Measurements from ENCODE around the gene FANCB. TPM values are rescaled to one million over a fixed set of nuclear protein-coding genes. Genes with fewer than 3 reads are reported as not detected.

FANCB gene
- total and polyA plus RNA-seq, 9 of the 15 experiments (the other 6 are each of a cell fraction or from before 2014, with no cell fraction given), result 6.5 to 21.3 (median 14.6) TPM

DNA sequence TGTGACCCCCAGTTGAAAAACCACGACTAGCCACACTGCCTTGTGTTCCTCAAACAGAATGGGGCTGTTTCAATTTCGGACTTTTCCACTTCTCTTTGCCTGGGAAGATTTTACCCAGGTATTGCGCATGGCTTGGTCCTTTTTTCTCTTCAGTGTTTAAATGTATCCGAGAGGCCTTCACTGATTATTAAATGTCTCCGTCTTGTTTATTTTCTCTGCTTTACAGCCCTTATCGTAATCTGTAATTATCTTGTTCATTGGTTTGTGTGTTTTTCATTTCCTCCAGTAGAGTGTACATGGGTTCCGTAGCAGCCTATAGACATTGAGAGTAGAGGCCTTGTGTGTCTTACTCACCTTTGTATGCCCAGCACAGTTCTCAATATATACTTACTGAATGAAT is 2.8 kb upstream of the FANCB start:
- no peaks in the 10 kb centered on the region for H3K27me3 ChIP-seq (ENCODE audit: control insufficient read depth in 2 of 2, insufficient read depth in 2 of 2, low read length in 2 of 2)
- H3K4me2 ChIP-seq (ENCODE audit: insufficient read depth, low read length), result no peak overlapping the region
- TF ChIP-seq POLR3A (IDR thresholded peaks at IDR 0.05; ENCODE audit: borderline replicate concordance, extremely low read depth, insufficient read depth, insufficient read length) (no peak), XRCC5 (IDR thresholded peaks at IDR 0.05; ENCODE audit: low read depth, low read length) (no peak), ZNF24 (IDR thresholded peaks at IDR 0.05) (no peak), ZFP30 (CRISPR knock-in tag; IDR thresholded peaks at IDR 0.05; ENCODE audit: borderline replicate concordance) (no peak), CREB1 (IDR thresholded peaks at IDR 0.05) (no peak), CREB1 (CRISPR knock-in tag; IDR thresholded peaks at IDR 0.05) (no peak), ILK (tag; IDR thresholded peaks at IDR 0.05; ENCODE audit: borderline replicate concordance, low read depth) (no peak), FOXK2 (conservative IDR thresholded peaks at IDR 0.05 in 1 of 2, IDR thresholded peaks at IDR 0.05 in 1 of 2; ENCODE audit: low read depth in 2 of 2) (no peak), GTF2A2 (tag; IDR thresholded peaks at IDR 0.05) (no peak), ZNF778 (CRISPR knock-in tag; IDR thresholded peaks at IDR 0.05) (no peak), MCM5 (IDR thresholded peaks at IDR 0.05; ENCODE audit: low read depth) (no peak), NEUROD1 (IDR thresholded peaks at IDR 0.05; ENCODE audit: borderline replicate concordance, low read depth, low read length, partially characterized antibody) (no peak), XRCC3 (IDR thresholded peaks at IDR 0.05) (no peak), HNRNPL (IDR thresholded peaks at IDR 0.05; ENCODE audit: low read depth, low read length) (no peak)
- TF ChIP-seq, protein P1, sequence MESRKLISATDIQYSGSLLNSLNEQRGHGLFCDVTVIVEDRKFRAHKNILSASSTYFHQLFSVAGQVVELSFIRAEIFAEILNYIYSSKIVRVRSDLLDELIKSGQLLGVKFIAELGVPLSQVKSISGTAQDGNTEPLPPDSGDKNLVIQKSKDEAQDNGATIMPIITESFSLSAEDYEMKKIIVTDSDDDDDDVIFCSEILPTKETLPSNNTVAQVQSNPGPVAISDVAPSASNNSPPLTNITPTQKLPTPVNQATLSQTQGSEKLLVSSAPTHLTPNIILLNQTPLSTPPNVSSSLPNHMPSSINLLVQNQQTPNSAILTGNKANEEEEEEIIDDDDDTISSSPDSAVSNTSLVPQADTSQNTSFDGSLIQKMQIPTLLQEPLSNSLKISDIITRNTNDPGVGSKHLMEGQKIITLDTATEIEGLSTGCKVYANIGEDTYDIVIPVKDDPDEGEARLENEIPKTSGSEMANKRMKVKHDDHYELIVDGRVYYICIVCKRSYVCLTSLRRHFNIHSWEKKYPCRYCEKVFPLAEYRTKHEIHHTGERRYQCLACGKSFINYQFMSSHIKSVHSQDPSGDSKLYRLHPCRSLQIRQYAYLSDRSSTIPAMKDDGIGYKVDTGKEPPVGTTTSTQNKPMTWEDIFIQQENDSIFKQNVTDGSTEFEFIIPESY (CRISPR knock-in tag; IDR thresholded peaks at IDR 0.05), result no peak
- TF ChIP-seq, protein P2, sequence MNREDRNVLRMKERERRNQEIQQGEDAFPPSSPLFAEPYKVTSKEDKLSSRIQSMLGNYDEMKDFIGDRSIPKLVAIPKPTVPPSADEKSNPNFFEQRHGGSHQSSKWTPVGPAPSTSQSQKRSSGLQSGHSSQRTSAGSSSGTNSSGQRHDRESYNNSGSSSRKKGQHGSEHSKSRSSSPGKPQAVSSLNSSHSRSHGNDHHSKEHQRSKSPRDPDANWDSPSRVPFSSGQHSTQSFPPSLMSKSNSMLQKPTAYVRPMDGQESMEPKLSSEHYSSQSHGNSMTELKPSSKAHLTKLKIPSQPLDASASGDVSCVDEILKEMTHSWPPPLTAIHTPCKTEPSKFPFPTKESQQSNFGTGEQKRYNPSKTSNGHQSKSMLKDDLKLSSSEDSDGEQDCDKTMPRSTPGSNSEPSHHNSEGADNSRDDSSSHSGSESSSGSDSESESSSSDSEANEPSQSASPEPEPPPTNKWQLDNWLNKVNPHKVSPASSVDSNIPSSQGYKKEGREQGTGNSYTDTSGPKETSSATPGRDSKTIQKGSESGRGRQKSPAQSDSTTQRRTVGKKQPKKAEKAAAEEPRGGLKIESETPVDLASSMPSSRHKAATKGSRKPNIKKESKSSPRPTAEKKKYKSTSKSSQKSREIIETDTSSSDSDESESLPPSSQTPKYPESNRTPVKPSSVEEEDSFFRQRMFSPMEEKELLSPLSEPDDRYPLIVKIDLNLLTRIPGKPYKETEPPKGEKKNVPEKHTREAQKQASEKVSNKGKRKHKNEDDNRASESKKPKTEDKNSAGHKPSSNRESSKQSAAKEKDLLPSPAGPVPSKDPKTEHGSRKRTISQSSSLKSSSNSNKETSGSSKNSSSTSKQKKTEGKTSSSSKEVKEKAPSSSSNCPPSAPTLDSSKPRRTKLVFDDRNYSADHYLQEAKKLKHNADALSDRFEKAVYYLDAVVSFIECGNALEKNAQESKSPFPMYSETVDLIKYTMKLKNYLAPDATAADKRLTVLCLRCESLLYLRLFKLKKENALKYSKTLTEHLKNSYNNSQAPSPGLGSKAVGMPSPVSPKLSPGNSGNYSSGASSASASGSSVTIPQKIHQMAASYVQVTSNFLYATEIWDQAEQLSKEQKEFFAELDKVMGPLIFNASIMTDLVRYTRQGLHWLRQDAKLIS (CRISPR knock-in tag; IDR thresholded peaks at IDR 0.05), result no peak
- FAIRE-seq (no peak), ATAC-seq (no peak), DNase-seq (ENCODE audit: extremely low read depth in 1 of 4, low spot score in 3 of 4) (no peak)
- 93% methylated on average over 5 of the region's 7 CpGs for WGBS (ENCODE audit: insufficient coverage, low coverage, missing lambda C conversion rate)
- H3K36me3 ChIP-seq (ENCODE audit: control insufficient read depth, insufficient read depth, low read length), result peaks cover 4% of the 10 kb centered on the region; the same call in 1 of the 3 replicates
- H3K9me1 ChIP-seq (ENCODE audit: control insufficient read depth, insufficient read depth, low read length), result no peaks in the 10 kb centered on the region
- H3K27ac ChIP-seq (ENCODE audit: extremely low read depth, low read depth, low read length), result no peak overlapping the region
- no peaks in the 10 kb centered on the region for H3K9me3 ChIP-seq (replicated peaks; ENCODE audit: control insufficient read depth, insufficient read depth, low read depth, low read length)
- no peak overlapping the region for H2AFZ ChIP-seq (ENCODE audit: low read depth, low read length)
- no peak overlapping the region for H3K4me3 ChIP-seq
- in situ Hi-C loops (cut with MboI) (no loop called here), intact Hi-C loops (cut with micrococcal nuclease) (no loop called here)
- no TSS peak for BruUV-seq (replicated peaks)
- ChIA-PET CTCF (ENCODE audit: low intra/inter-chr PET ratio) (no interaction called here), POLR2A (no interaction called here)
- no peaks in the 10 kb centered on the region for H4K20me1 ChIP-seq (replicated peaks; ENCODE audit: control insufficient read depth, insufficient read depth, low read length)
- no peak overlapping the region for H3K9ac ChIP-seq (ENCODE audit: insufficient read depth in 1 of 2, low read depth in 2 of 2, low read length in 2 of 2)
- H3K4me1 ChIP-seq (replicated peaks in 1 of 2; ENCODE audit: control insufficient read depth in 2 of 2, insufficient read depth in 2 of 2, low read length in 2 of 2), result peaks cover 0 to 3% of the 10 kb centered on the region in 2 experiments; a peak in 2 of 5 replicates
- H3K79me2 ChIP-seq (ENCODE audit: control insufficient read depth, insufficient read depth, low read length), result peaks cover 36% of the 10 kb centered on the region

All from K562 (cell line).